Measurements from ENCODE around the gene H3-3A.
"Not testable (repeated sequence)": the region's sequence is repeated elsewhere in the genome, so short reads cannot be mapped to it uniquely, and the experiment has no call there.

The H3-3A gene

GRCh38 chr1:226086776-226087175 lies 24.3 kb downstream of the H3-3A start:
- no peak for DNase-seq

- no peak for DNase-seq
These were observed 28.9 kb downstream of the H3-3A start for GRCh38 chr1:226091461-226091860.

GRCh38 chr1:226092048-226092820 lies 29.7 kb downstream of the H3-3A start:
- DNase-seq: not testable (repeated sequence)

- DNase-seq: no peak
These were observed 30.4 kb downstream of the H3-3A start for GRCh38 chr1:226092965-226093364.

- no peak for DNase-seq
These were observed 31.1 kb downstream of the H3-3A start for GRCh38 chr1:226093621-226094020.

GRCh38 chr1:226094451-226094850 lies 31.9 kb downstream of the H3-3A start:
- DNase-seq: no peak

GRCh38 chr1:226095286-226095685 lies 32.8 kb downstream of the H3-3A start:
- no peak for DNase-seq

- DNase-seq: no peak
These were observed 35.5 kb downstream of the H3-3A start for GRCh38 chr1:226097866-226098625.

- DNase-seq: no peak
These were observed 36.6 kb downstream of the H3-3A start for GRCh38 chr1:226098870-226099835.

- DNase-seq: peak; percentile 40
These were observed 38.2 kb downstream of the H3-3A start for GRCh38 chr1:226100436-226101391.

- DNase-seq: no peak
These were observed 42.2 kb downstream of the H3-3A start for GRCh38 chr1:226104671-226105121.

- no peak for DNase-seq
These were observed 45.2 kb downstream of the H3-3A start for GRCh38 chr1:226107471-226108460.

GRCh38 chr1:226108935-226109828 lies 46.7 kb downstream of the H3-3A start:
- DNase-seq: no peak

GRCh38 chr1:226109829-226110248 lies 47.3 kb downstream of the H3-3A start:
- peak; percentile 81 for DNase-seq

- DNase-seq: peak; percentile 63
These were observed 48.0 kb downstream of the H3-3A start for GRCh38 chr1:226110249-226111097.

- no peak for DNase-seq
These were observed 48.8 kb downstream of the H3-3A start for GRCh38 chr1:226111098-226111882.

GRCh38 chr1:226111883-226112261 lies 49.4 kb downstream of the H3-3A start:
- no peak for DNase-seq

- no peak for DNase-seq
These were observed 50.1 kb downstream of the H3-3A start for GRCh38 chr1:226112626-226113025.

Data from activated naive CD4-positive, alpha-beta T cell treated with Interleukin-2 at 50 U/mL for 16 hours (primary cell).